HepG2 (cell line): ENCODE measurements around the gene ITSN2.

ENCODE experiments used
- FIP1L1 ChIP-seq: fragments of 200-400 bp; formaldehyde crosslinking; IDR thresholded peaks from 2 replicates; pipeline ENCODE4 v1.6.1; 2018; ENCODE audit warnings: low read depth, mild to moderate bottlenecking, low read length, moderate library complexity, borderline replicate concordance; ENCODE audit not compliant: insufficient read depth
- ZKSCAN8 ChIP-seq: IDR thresholded peaks from 2 replicates; pipeline ENCODE4 v1.6.1; 2016; ENCODE audit warnings: borderline replicate concordance, missing genetic modification reagents, missing compliant biosample characterization
- ZNF563 ChIP-seq: sonication (generic); formaldehyde crosslinking; IDR thresholded peaks from 2 replicates; pipeline ENCODE4 v1.8.0; 2022; ENCODE audit warnings: mild to moderate bottlenecking, moderate library complexity, missing genetic modification reagents
- TF ChIP-seq, protein P1 (sequence below): sonication (generic); formaldehyde crosslinking; IDR thresholded peaks from 2 replicates; pipeline ENCODE4 v1.4.0; 2020; ENCODE audit warnings: missing genetic modification reagents

DNA sequence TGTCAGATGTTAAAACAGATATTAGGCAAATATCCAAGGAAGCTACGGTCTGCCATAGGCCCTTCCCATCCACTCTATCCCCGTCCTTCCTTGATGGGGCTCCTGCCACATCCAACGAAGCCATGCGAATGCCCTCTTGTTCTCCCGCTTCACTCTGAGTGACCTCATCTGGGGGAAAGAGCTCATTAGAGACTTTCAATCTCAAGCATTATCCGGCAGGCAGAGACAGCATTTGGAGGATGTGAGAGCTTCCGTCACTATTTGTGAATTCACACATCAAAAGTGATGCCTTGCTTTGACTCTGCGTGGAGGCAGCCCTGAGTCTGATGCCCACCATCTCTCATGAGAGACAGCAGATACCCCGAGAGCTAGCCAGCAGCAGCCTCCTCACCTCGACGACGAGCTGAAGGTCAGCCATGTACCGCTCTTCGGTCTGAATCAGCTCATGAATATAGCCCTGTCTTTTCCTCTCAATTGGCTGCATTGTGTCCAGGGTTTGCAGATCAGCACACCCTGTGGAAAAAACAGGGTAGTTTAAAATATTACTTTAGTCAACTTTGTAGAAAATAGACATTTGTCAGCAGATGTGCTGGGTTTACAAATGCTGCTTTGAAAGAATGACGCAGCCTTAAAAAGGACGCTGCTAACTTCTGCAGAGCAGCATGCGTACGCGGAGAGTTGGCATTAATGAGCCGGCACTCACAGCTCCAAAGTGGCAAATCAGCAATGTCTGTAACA, 139.6 kb downstream of the ITSN2 start:
- TF ChIP-seq FIP1L1 (no peak), ZNF563 (CRISPR knock-in tag) (no peak), ZKSCAN8 (CRISPR knock-in tag) (no peak)
- TF ChIP-seq, protein P1, sequence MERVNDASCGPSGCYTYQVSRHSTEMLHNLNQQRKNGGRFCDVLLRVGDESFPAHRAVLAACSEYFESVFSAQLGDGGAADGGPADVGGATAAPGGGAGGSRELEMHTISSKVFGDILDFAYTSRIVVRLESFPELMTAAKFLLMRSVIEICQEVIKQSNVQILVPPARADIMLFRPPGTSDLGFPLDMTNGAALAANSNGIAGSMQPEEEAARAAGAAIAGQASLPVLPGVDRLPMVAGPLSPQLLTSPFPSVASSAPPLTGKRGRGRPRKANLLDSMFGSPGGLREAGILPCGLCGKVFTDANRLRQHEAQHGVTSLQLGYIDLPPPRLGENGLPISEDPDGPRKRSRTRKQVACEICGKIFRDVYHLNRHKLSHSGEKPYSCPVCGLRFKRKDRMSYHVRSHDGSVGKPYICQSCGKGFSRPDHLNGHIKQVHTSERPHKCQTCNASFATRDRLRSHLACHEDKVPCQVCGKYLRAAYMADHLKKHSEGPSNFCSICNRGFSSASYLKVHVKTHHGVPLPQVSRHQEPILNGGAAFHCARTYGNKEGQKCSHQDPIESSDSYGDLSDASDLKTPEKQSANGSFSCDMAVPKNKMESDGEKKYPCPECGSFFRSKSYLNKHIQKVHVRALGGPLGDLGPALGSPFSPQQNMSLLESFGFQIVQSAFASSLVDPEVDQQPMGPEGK (CRISPR knock-in tag): no peak
